Stimulated activated CD8-positive, alpha-beta memory T cell treated with anti-CD3 and anti-CD28 coated beads, Interleukin-15, amount 100 ng/mL, for 48 hours (primary cell): ENCODE results near the gene PLCG1.
A peak's percentile ranks its signal among the peaks of the same experiment; 100 is the strongest.
"Not testable (repeated sequence)": the region's sequence is repeated elsewhere in the genome, so short reads cannot be mapped to it uniquely, and the experiment has no call there.

Source experiments
- DNase-seq, 2 donors: peaks; one replicate each; pipeline ENCODE4 v3.0.0-alpha.2; 2020; ENCODE audit warnings: low read depth in 2 of 2

PLCG1 gene

DNA sequence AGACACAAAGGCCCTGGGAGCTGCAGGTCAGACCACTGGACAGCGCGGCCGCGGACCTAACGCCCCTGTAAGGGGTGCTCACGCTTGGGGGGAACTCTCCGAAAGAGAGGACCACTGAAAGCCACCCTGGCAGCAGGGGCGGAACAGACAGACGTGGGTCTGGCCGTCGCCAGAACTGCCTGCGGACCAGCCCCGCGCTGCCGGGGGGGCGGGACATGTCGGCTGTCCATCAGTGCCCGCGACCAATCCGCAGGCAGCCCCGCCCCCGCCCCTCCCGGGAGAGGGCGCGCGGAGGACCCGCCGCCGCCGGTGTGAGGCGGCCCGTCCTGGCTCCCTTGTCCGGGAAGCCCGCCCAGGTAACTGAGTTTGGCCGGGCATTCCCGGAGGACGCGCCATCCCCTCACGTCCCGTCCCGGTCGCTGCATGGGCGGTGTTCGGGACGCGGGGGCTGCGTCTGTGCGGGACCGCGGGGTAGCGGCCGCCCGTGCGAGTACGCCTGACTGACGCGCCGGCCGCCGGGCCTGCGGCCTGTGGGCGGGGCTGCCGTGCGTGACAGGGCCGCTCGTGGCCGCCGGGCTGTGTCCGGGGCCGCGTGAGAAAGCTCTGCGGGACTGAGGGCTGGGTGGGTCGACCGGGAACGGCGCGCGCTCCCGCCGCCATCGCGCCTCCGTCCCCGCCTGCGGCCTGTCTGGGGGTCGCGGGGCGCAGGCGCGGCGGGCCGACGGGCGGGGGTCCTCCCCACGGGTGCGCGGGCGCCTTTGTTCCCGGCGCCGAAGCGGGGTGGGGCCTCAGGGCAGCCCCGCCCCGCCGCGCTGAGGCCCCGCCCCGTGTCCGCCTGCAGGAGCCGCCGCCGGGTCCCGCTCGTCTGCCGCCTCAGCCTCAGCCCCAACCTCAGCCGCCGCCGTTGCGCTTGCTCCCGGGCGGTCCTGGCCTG, at the start of gene PLCG1:
TSS of gene PLCG1 (plus strand) at position 864 of the 934 bp plus-strand sequence. CDS start 99 bp downstream, outside the sequence.
- DNase-seq, result peak; percentile 79 to 81

DNA sequence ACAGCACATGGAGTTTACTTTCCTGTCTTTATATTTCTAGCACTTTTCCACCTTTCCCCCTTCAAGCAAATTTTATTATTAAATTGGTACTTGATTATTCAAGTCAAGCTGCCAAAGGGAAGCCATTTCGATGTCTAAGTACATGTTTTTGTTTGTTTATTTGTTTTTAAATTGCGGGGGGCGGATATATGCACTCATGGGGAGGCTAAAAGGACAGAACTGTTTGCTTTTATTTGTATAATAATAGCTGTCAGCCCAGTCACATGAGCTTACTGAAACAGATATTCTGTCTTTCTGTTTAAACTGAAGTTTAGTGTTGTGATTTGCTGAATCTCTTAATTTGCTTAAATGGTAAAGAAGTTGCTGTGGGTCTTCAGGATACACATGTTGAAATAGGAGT, 49.6 kb upstream of the PLCG1 start:
- no peak for DNase-seq

DNA sequence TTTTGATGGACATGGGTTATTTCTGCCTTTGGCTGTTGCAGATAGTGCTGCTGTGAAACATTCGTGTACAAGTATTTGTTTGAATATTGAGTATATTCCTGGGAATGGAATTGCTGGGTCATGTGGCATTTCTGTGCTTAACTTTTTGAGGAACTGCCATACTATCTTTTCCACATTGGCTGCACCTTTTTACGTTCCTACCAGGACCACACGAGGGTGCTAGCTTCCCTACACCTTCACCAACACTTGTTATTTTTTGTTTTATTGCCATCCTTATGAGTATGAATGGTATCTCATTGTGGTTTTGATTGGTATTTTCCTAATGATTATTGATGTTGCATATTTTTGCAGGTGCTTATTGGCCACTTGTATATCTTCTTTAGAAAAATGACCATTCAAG, 47.8 kb upstream of the PLCG1 start:
- no peak for DNase-seq

DNA sequence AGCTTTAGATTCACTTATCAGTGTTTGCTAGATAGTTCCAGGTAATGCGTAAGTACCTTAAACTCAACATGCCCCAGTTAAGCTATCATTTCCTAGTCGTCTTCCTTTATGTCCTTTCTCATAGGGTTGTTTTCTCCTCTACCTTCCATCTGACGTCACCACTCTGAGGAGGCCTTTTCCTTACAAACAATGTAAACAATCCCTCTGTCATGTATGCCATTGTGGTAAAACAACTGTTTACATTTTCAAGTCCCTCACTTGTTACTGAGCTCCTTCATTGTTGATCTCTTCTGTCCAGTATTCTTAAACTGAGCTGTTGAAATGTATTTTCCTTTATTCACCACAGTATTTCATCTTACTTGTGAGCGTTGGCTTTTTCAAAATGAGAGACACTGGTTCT, 45.4 kb upstream of the PLCG1 start:
- DNase-seq, result no peak

GRCh38 chr20:41094353-41095055, 42.8 kb upstream of the PLCG1 start:
- DNase-seq, result peak in 1 of 2 donors; percentile 11

- peak in 1 of 2 donors; percentile 12 for DNase-seq
Observed at GRCh38 chr20:41095110-41095969, 42.0 kb upstream of the PLCG1 start.

GRCh38 chr20:41098703-41099250, 38.6 kb upstream of the PLCG1 start:
- no peak for DNase-seq

GRCh38 chr20:41100001-41100480, 37.3 kb upstream of the PLCG1 start:
- no peak for DNase-seq

GRCh38 chr20:41101660-41102059, 35.7 kb upstream of the PLCG1 start:
- DNase-seq, result no peak

- DNase-seq, result no peak
Observed at GRCh38 chr20:41108531-41108930, 28.8 kb upstream of the PLCG1 start.

DNA sequence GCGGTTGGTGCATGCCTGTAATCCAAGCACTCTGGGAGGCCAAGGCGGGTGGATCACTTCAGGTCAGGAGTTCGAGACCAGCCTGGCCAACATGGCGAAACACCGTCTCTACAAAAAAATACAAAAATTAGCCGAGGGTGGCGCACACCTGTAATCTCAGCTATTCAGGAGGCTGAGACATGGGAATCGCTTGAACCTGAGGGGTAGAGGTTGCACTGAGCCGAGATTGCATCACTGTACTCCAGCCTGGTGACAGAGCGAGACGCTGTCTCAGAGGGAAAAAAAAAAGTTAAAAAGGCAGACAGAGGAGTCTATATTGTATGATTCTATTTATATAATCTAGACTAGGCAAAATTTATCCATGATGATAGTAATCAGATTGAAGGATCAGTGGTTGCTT, 27.3 kb upstream of the PLCG1 start:
- DNase-seq, result no peak

DNA sequence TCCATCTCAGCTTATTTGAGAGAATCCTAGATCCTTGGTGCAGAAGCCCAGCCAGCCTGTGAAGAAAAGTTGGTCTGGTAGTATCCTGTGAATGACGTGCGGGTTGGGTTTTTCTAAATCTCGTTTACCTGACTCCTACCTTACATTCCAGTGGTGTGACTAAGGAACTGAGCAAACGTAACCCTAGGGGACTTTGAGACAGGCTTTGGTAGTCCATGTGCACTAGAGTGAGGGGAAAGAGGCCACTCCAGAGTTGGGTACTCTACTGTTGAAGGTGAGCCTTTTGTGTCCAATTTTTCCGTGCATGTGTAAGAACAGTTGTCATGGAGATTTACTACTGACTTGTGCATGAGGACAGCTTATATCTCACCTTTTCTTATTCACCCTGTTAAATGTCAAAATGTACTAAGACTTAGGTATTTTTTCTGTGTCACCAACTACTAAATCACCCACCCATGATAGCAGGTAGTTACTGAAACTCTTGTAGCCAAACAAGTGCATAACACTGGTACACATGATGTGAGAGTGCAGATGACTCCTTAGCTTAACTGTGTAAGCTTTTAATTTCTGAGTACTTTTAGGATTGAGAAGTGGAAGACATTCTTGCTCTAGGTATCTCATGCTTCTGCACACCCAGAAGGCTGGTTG, 26.3 kb upstream of the PLCG1 start:
- no peak for DNase-seq

GRCh38 chr20:41111578-41111951, 25.8 kb upstream of the PLCG1 start:
- DNase-seq, result no peak

DNA sequence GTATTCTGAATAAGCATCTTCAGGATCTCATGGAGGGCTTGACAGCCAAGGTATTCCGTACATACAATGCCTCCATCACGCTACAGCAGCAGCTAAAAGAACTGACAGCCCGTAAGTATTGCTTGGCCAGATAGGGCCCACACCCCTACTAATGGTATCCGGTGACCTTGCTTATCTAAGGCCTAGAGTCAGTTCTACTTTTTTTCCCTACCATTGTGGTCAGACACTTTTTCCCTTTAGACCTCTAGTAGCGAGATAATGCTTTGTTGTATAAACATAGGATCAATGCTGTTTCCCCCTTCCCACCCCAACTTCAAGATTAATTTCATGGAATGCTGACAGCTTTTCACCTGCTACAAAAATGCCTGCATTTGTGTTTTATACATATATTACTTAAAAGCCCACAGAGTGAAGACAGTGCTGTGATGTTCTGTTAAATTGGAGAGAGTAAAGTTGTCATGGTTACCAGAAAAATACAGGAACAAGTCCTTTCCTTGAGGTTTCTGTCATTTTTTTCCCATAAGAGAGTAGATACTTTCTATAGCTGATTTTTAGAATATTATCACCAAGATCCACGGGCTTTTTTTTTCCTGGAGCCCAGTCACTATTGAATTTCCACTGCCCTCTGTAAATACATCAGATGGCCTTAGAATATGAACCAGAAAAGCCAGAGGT, 20.9 kb upstream of the PLCG1 start:
- DNase-seq, result no peak

DNA sequence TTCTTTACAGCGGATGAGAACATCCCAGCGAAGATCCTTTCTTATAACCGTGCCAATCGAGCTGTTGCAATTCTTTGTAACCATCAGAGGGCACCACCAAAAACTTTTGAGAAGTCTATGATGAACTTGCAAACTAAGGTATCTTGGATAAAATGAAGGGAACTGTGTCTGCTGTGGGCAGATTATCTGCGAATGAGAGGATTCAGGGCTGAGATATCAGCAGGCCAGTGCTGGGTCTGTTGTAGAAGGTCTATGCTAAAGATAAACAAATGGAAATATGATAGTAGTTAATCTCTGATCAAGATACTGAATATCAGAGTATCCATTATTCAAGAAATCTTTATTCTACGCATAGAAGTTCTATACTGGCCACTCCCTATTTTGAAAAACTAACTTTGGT, 19.2 kb upstream of the PLCG1 start:
- DNase-seq, result not testable (repeated sequence)

GRCh38 chr20:41118632-41119031, 18.7 kb upstream of the PLCG1 start:
- no peak for DNase-seq

- DNase-seq, result no peak
Observed at GRCh38 chr20:41119614-41120561, 17.5 kb upstream of the PLCG1 start.

GRCh38 chr20:41121399-41121798, 15.9 kb upstream of the PLCG1 start:
- no peak for DNase-seq

DNA sequence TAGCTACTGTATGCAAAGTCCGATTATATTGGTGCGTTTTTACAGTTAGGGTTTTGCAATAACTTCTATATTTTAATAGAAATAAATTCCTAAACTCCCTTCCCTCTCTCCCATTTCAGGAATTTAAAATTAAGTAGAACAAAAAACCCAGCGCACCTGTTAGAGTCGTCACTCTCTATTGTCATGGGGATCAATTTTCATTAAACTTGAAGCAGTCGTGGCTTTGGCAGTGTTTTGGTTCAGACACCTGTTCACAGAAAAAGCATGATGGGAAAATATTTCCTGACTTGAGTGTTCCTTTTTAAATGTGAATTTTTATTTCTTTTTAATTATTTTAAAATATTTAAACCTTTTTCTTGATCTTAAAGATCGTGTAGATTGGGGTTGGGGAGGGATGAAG, 13.7 kb upstream of the PLCG1 start:
- DNase-seq, result no peak
